ENCODE data around the gene NPTX1. TPM values are rescaled to one million over a fixed set of nuclear protein-coding genes. Genes with fewer than 3 reads are reported as not detected.

Gene NPTX1
- polyA plus RNA-seq, 1 donor from 2014 or later = 0.56 TPM

DNA sequence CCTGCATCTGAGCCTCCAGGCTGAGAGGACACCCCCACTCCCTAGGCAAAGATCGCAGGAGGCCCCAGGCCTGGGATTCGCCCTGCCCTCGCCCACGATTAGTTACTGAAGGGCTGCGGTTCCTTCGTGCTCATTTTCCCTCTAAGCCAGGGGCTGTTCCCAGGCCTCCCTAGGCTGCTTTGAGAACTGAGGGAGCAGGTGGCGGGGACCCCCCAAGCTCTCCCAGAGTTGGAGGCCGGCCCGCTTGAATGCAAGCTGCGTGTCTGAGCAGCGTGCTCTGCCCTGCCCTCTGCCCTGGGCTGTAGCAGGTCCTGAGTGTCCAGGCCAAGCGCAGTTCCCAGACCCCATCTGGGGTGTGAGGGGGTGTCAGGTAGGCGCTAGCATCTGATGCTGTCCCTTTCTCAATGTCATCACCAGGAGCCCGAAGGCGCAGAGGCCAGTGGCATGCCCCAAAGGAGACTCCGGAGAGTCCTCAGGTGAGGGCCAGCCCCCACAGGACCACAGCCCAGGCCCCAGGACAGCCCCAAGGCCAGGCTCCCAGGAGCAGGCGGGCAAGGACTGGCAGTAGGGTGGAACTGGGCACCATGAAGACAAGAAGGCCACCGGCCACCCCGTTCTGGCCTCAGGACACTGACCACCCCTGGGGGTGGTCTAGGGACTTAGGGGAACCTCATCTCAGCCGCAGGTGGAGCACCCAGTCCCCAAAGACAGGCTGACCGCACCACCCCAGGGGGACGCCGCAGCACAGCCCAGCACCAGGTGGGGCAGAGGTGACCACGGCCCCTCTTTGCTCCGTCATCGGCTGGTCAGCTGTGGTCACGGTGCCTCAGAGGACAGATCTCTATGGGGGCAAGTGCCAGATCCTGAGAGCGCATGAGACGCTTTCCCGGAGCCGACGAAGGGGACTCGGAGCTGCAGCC, 46.8 kb downstream of the NPTX1 start:
- H2AFZ ChIP-seq (ENCODE audit: low read depth, low read length) = no peak overlapping the region
- TF ChIP-seq EZH2 (IDR thresholded peaks at IDR 0.05; ENCODE audit: borderline replicate concordance, insufficient read depth, low read length, poor library complexity, severe bottlenecking) = no peak
- no peak for TF ChIP-seq SMC3 (conservative IDR thresholded peaks at IDR 0.05; ENCODE audit: poor library complexity)
- no peak for TF ChIP-seq CTCF (IDR thresholded peaks at IDR 0.05; ENCODE audit: poor library complexity, severe bottlenecking)
- TF ChIP-seq, protein P1, sequence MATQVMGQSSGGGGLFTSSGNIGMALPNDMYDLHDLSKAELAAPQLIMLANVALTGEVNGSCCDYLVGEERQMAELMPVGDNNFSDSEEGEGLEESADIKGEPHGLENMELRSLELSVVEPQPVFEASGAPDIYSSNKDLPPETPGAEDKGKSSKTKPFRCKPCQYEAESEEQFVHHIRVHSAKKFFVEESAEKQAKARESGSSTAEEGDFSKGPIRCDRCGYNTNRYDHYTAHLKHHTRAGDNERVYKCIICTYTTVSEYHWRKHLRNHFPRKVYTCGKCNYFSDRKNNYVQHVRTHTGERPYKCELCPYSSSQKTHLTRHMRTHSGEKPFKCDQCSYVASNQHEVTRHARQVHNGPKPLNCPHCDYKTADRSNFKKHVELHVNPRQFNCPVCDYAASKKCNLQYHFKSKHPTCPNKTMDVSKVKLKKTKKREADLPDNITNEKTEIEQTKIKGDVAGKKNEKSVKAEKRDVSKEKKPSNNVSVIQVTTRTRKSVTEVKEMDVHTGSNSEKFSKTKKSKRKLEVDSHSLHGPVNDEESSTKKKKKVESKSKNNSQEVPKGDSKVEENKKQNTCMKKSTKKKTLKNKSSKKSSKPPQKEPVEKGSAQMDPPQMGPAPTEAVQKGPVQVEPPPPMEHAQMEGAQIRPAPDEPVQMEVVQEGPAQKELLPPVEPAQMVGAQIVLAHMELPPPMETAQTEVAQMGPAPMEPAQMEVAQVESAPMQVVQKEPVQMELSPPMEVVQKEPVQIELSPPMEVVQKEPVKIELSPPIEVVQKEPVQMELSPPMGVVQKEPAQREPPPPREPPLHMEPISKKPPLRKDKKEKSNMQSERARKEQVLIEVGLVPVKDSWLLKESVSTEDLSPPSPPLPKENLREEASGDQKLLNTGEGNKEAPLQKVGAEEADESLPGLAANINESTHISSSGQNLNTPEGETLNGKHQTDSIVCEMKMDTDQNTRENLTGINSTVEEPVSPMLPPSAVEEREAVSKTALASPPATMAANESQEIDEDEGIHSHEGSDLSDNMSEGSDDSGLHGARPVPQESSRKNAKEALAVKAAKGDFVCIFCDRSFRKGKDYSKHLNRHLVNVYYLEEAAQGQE (IDR thresholded peaks at IDR 0.05; ENCODE audit: borderline replicate concordance) = no peak
- no peak for TF ChIP-seq EP300 (conservative IDR thresholded peaks at IDR 0.05; ENCODE audit: poor library complexity, severe bottlenecking)
- TF ChIP-seq RAD21 (conservative IDR thresholded peaks at IDR 0.05) = no peak
- no peak for TF ChIP-seq MXI1 (conservative IDR thresholded peaks at IDR 0.05; ENCODE audit: poor library complexity, severe bottlenecking)
- TF ChIP-seq TAF1 (IDR thresholded peaks at IDR 0.05; ENCODE audit: low read depth) = no peak
- TF ChIP-seq POLR2AphosphoS5 (IDR thresholded peaks at IDR 0.05) = no peak
- no peaks in the 10 kb centered on the region for H3K36me3 ChIP-seq (ENCODE audit: insufficient read depth, low read length)

DNA sequence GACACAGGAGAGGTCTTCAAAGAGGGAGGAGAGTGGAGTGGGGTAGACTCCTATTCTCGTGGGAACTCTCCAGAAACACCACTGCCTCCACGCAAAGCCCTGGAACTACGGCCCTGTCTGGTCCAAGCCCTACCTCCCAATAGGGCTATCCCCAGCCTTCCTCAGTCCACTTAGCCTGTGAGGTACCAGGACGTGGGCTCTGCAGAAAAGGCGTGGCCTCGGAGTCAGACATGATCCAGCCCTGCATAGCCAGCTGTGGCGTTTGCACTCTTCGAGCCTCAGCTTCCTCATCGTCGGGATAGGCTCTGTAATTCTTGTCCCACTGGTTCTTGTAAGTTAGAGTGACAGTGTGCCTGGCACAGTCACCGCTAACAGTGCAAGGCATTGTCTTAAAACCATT, 47.6 kb downstream of the NPTX1 start:
- no peak for TF ChIP-seq SMC3 (conservative IDR thresholded peaks at IDR 0.05; ENCODE audit: poor library complexity)
- H3K36me3 ChIP-seq (ENCODE audit: insufficient read depth, low read length) = no peaks in the 10 kb centered on the region
- no peaks in the 10 kb centered on the region for H3K9me2 ChIP-seq (ENCODE audit: insufficient read depth, low read length)
- no peak overlapping the region for H3K27ac ChIP-seq (ENCODE audit: low read length)
- no peaks in the 10 kb centered on the region for H3K9me3 ChIP-seq (ENCODE audit: low read length)
- H3K27me3 ChIP-seq (ENCODE audit: insufficient read depth, low read depth, low read length) = no peaks in the 10 kb centered on the region
- no peak overlapping the region for H3K4me2 ChIP-seq (ENCODE audit: low read length)
- H4K20me1 ChIP-seq (ENCODE audit: insufficient read depth) = no peaks in the 10 kb centered on the region
- no peak overlapping the region for H3K4me3 ChIP-seq (ENCODE audit: low read length)
- no peak overlapping the region for H3K9ac ChIP-seq (ENCODE audit: low read length)
- no peaks in the 10 kb centered on the region for H3F3A ChIP-seq (ENCODE audit: insufficient read depth, low read length, poor library complexity, severe bottlenecking)
- H2AFZ ChIP-seq (ENCODE audit: low read depth, low read length) = no peak overlapping the region
- H3K79me2 ChIP-seq (replicated peaks; ENCODE audit: insufficient read depth, low read length) = no peaks in the 10 kb centered on the region

More for the DNA sequence above, 46.8 kb downstream of the NPTX1 start:
- Histone ChIP-seq H3K4me3 (ENCODE audit: low read length) (no peak overlapping the region), H3K27ac (ENCODE audit: low read length) (no peak overlapping the region), H3K9me2 (ENCODE audit: insufficient read depth, low read length) (no peaks in the 10 kb centered on the region), H3K79me2 (replicated peaks; ENCODE audit: insufficient read depth, low read length) (no peaks in the 10 kb centered on the region), H4K20me1 (ENCODE audit: insufficient read depth) (no peaks in the 10 kb centered on the region), H3K9ac (ENCODE audit: low read length) (no peak overlapping the region), H3K9me3 (ENCODE audit: low read length) (no peaks in the 10 kb centered on the region), H3K4me2 (ENCODE audit: low read length) (no peak overlapping the region), H3F3A (ENCODE audit: insufficient read depth, low read length, poor library complexity, severe bottlenecking) (no peaks in the 10 kb centered on the region), H3K27me3 (ENCODE audit: insufficient read depth, low read depth, low read length) (no peaks in the 10 kb centered on the region)

All from neural cell (in vitro differentiated cells).